Stomach (tissue), 4 donors: ENCODE measurements around the gene ANKLE2.

ENCODE experiments used
- POLR2AphosphoS5 ChIP-seq, 3 donors: sonication (generic); formaldehyde crosslinking; IDR thresholded peaks; one replicate each; pipeline ENCODE4 v1.6.1; 2016; ENCODE audit warnings: antibody characterized with exemption in 3 of 3
- TF ChIP-seq, protein P1 (sequence below), 7 experiments: fragments of 450-650 bp in 4 of 7; fragments of 200-600 bp in 3 of 7; sonication (generic) in 3 of 7; IDR thresholded peaks; one replicate each; pipeline ENCODE4 v1.5.1; 2016 to 2019; ENCODE audit warnings: antibody characterized with exemption in 7 of 7, control low read depth in 2 of 7, mild to moderate bottlenecking in 1 of 7

DNA sequence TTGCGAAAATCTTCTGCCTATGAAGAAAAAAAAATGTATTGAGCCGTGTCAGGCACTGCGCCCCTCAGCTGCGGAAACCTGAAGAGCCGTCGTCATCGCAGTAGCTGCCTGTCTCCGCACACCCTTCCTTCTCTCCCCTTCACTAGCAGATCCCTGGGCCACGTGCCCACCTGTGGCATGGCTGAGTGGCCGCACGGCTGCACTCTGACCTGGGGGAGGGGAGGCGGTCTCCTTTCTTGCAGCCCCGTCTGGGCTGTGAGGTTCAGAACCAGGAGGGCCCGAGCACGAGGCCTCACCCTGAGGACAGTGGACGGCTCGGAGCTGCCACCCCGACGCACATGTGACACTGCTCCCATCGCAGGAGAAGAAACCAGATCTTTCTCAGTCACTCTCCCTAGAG, 26.1 kb downstream of the ANKLE2 start:
- TF ChIP-seq, protein P1, sequence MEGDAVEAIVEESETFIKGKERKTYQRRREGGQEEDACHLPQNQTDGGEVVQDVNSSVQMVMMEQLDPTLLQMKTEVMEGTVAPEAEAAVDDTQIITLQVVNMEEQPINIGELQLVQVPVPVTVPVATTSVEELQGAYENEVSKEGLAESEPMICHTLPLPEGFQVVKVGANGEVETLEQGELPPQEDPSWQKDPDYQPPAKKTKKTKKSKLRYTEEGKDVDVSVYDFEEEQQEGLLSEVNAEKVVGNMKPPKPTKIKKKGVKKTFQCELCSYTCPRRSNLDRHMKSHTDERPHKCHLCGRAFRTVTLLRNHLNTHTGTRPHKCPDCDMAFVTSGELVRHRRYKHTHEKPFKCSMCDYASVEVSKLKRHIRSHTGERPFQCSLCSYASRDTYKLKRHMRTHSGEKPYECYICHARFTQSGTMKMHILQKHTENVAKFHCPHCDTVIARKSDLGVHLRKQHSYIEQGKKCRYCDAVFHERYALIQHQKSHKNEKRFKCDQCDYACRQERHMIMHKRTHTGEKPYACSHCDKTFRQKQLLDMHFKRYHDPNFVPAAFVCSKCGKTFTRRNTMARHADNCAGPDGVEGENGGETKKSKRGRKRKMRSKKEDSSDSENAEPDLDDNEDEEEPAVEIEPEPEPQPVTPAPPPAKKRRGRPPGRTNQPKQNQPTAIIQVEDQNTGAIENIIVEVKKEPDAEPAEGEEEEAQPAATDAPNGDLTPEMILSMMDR (IDR thresholded peaks at IDR 0.05): no peak
- TF ChIP-seq POLR2AphosphoS5 (IDR thresholded peaks at IDR 0.05): no peak
